ENCODE data around the gene CCDC59.

The CCDC59 gene, protein sequence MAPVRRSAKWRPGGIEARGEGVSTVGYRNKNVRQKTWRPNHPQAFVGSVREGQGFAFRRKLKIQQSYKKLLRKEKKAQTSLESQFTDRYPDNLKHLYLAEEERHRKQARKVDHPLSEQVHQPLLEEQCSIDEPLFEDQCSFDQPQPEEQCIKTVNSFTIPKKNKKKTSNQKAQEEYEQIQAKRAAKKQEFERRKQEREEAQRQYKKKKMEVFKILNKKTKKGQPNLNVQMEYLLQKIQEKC

DNA sequence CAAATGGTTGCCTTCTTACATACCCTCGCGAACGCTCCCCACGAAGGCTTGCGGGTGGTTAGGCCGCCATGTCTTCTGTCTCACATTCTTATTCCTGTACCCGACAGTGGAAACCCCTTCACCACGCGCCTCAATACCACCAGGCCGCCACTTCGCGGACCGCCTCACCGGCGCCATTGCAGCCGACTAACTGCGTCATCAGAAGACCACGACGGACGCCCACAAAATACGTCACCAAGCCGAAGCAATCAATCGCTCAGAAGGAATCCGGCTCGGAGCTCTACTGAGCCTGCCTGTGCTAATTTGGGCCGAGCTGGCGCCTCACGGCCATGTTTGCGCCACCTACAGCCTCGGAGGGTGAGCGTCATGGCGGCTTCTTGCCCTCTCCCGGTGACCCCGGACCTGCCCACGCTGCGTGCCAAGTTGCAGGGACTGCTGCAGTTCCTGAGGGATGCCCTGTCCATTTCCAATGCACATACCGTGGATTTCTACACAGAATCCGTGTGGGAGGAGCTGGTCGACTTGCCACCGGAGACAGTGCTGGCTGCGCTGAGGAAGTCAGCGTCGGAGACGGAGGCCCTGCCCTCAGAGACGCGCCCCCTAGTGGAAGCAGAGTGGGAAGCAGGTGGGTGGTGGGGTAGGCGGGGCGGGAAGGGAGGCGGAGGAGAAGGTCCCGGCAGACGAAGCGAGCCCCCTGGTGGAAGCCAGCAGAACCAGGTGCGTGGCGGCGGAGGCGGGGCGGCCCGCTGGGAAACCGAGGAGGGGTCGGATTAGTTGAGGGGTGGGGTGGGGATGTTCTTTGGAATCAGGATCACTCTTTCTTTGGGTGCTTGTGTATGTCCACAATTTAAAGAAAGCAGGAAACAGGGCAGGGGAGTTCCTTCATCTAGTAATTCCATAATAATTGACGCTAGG is at the start of gene CCDC59, which contains the start of gene METTL25:
Gene CCDC59 (minus strand): TSS at position 188 of the 915 bp plus-strand sequence. CDS start 11 bp downstream, at position 177.
Gene METTL25 (plus strand): TSS at position 330 of the 915 bp plus-strand sequence. CDS start 37 bp downstream, at position 367.
- Histone ChIP-seq H3K9me3 (no peaks in the 10 kb centered on the region; the same call in 1 of the 2 replicates), H3K9ac (peak within 1 kb of the TSS; percentile 95), H4K20me1 (peaks cover 6% of the 10 kb centered on the region; the same call in 1 of the 2 replicates), H3K4me2 (peak within 1 kb of the TSS; percentile 84), H3K4me3 (peak within 1 kb of the TSS; percentile 86), H3K27ac (peak within 1 kb of the TSS; percentile 98), H3K27me3 (no peaks in the 10 kb centered on the region), H3K36me3 (peaks cover 31% of the 10 kb centered on the region), H3K4me1 (peaks cover 27% of the 10 kb centered on the region)
- no peak for TF ChIP-seq Cebpa-rat (IDR thresholded peaks at IDR 0.05)

DNA sequence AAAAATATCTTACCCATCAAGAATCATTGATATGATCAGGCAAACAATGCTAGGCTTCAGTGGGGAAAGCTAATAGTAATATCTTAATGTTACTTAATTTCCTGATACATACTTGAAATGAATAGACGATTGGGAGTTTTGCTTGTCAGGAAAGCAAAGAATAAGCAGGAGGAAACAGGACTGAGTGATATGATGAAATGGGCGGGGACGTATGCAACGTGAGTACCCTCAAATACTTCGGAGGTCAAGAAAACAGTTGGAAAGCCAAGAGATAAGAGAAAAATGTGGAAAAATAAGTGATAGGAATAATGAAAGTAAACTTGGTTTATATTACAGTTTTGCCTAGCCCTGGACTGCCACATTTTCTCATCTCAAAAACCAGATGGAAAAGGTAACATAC is 49.3 kb upstream of the CCDC59 start:
- H4K20me1 ChIP-seq = no peaks in the 10 kb centered on the region
- H3K4me3 ChIP-seq = no peak overlapping the region
- H3K4me1 ChIP-seq = no peaks in the 10 kb centered on the region
- H3K9me3 ChIP-seq = no peaks in the 10 kb centered on the region
- no peaks in the 10 kb centered on the region for H3K27me3 ChIP-seq
- TF ChIP-seq Cebpa-rat (IDR thresholded peaks at IDR 0.05) = no peak
- H3K27ac ChIP-seq = no peak overlapping the region
- H3K4me2 ChIP-seq = no peak overlapping the region
- no peak overlapping the region for H3K9ac ChIP-seq
- H3K36me3 ChIP-seq = no peaks in the 10 kb centered on the region

DNA sequence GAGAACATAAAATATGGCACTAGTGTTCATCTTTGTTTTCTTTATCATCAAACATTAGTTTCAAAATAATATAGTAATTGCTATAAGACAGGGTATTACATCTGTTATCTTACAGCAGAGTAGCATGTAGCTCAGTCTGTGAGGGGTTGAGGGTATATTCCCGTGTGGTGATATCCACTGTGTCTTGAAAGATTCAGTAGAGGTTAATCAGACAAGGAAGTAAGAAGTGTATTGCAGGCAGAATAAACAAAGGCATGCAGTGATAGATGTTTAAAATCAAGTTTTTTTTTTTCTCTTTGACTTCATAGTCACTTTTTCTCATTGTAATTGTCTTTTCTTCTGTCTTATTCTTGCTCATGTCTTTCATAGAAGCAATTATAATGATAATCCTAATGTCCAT is 48.5 kb upstream of the CCDC59 start:
- no peak overlapping the region for H3K9ac ChIP-seq
- no peaks in the 10 kb centered on the region for H3K9me3 ChIP-seq
- no peak for TF ChIP-seq Cebpa-rat (IDR thresholded peaks at IDR 0.05)

DNA sequence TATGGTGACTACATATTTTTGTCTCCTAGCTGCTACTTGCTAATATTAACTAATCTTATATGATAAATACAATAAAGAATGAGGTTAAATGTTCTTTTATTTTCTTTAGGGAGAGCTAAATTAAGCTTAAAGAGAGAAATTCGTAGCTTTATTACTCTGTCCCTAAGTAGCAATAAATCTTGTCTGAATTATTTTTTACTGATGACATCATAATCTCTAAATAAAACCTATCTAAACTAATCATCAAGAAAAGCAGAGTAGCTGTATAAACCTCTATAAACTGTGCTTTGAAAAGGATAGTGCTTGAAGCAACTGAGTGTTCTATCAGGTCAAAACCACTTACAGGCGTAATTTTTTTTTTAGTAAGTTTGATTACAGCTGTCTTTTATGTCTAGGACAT is 42.6 kb upstream of the CCDC59 start:
- Histone ChIP-seq H3K9ac (no peak overlapping the region), H3K36me3 (no peaks in the 10 kb centered on the region), H3K27ac (no peak overlapping the region), H3K9me3 (no peaks in the 10 kb centered on the region), H3K4me2 (no peak overlapping the region), H3K4me3 (no peak overlapping the region), H4K20me1 (no peaks in the 10 kb centered on the region), H3K27me3 (no peaks in the 10 kb centered on the region), H3K4me1 (no peaks in the 10 kb centered on the region)
- no peak for TF ChIP-seq Cebpa-rat (IDR thresholded peaks at IDR 0.05)

More for the DNA sequence above, 48.5 kb upstream of the CCDC59 start:
- H3K36me3 ChIP-seq = no peaks in the 10 kb centered on the region
- no peaks in the 10 kb centered on the region for H4K20me1 ChIP-seq
- no peaks in the 10 kb centered on the region for H3K4me1 ChIP-seq
- H3K27ac ChIP-seq = no peak overlapping the region
- H3K27me3 ChIP-seq = no peaks in the 10 kb centered on the region
- H3K4me3 ChIP-seq = no peak overlapping the region
- H3K4me2 ChIP-seq = no peak overlapping the region

DNA sequence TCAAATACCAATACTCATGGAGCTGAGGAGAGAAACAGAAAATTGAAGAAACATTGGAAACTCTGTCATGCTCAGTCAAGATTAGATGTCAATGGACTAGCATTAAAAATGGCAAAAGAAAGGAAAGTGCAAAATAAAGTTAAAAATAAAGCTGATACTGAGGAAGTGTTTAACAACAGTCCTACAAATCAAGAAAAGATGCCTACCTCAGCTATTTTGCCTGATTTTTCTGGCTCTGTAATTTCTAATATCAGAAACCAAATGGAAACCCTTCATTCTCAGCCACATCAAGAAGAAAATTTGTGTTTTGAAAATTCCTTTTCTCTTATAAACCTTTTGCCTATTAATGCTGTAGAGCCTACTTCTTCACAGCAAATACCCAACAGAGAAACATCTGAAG is 40.7 kb upstream of the CCDC59 start:
- Histone ChIP-seq H3K4me2 (no peak overlapping the region), H3K9ac (no peak overlapping the region), H4K20me1 (no peaks in the 10 kb centered on the region), H3K9me3 (no peaks in the 10 kb centered on the region), H3K27me3 (no peaks in the 10 kb centered on the region), H3K36me3 (no peaks in the 10 kb centered on the region), H3K27ac (no peak overlapping the region), H3K4me3 (no peak overlapping the region), H3K4me1 (no peaks in the 10 kb centered on the region)
- TF ChIP-seq Cebpa-rat (IDR thresholded peaks at IDR 0.05) = no peak

DNA sequence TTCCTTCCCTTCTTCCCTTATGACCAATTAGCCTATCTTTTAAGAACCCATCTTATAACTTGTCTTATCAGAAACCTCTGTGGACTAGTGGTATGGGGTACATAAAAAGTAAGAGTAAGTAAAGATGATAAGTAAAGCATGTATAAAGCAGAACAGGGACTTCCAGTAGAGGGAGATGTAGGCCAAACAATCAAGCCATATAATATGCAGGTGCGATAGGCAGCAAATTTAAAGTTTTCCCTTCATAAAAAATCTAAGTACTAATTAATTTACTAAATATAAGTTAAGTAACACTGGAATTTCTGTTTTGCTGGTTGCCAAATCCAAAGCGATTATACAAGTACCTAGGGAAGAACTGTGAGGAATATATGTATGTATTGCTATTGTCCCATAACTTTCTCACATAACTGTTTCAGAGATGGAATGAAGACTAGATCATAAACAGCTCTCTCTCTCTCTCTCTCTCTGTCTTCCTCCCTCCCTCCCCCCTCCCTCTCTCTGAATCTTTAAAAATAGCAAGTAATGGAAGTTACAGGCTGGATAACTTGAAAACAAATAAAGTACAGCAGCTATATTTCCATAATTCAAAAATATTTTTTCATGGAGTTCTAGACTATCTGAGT is 25.9 kb upstream of the CCDC59 start:
- Histone ChIP-seq H3K4me2 (no peak overlapping the region), H3K4me3 (no peak overlapping the region)
- no peak for TF ChIP-seq Cebpa-rat (IDR thresholded peaks at IDR 0.05)

DNA sequence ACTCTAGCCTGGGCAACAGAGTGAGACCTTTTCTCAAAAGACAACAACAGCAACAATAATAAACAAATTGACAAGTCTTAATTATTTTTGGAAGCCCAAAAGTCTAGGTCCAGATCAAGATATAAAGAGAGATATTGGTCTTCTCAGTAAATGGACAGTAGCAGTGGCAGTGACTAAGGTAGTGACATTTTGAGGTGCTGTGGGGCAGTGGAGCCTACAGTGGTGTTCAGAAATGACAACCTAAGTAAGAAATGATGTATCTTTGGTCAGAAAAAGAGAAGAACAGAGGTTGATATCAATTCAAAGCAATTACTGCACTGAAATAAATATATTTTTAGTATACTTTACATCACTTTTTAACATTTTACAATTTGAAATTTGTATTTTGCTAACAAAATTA is 20.8 kb upstream of the CCDC59 start:
- Histone ChIP-seq H3K27me3 (no peaks in the 10 kb centered on the region), H3K27ac (no peak overlapping the region), H3K9ac (no peak overlapping the region), H3K4me2 (no peak overlapping the region), H4K20me1 (no peaks in the 10 kb centered on the region), H3K4me3 (no peak overlapping the region), H3K4me1 (no peaks in the 10 kb centered on the region), H3K36me3 (peaks cover 4% of the 10 kb centered on the region; the same call in 1 of the 2 replicates), H3K9me3 (peaks cover 6% of the 10 kb centered on the region)
- TF ChIP-seq Cebpa-rat (IDR thresholded peaks at IDR 0.05) = no peak

More for the DNA sequence above, 25.9 kb upstream of the CCDC59 start:
- Histone ChIP-seq H3K9me3 (no peaks in the 10 kb centered on the region), H3K9ac (no peak overlapping the region), H3K27me3 (no peaks in the 10 kb centered on the region), H3K4me1 (no peaks in the 10 kb centered on the region), H4K20me1 (no peaks in the 10 kb centered on the region), H3K36me3 (no peaks in the 10 kb centered on the region), H3K27ac (no peak overlapping the region)

DNA sequence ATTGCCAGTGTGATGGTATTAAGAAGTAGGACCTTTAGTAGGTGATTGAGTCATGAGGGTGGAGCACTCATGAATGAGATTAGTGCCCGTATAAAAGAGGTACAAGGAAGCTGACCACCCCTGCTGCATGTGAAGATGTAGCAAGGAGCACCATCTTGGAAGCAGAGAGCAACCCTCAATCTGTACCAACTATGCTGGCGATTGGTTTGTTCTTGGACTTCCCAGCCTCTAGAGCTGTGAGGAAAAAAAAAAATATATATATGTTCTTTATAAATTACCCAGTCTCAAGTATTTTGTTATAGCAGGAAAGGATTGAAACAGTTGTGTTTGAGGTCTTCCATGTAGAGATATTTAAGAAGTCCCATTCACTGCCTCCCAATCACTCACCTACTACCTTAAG is 17.0 kb upstream of the CCDC59 start:
- no peaks in the 10 kb centered on the region for H4K20me1 ChIP-seq
- no peaks in the 10 kb centered on the region for H3K27me3 ChIP-seq
- TF ChIP-seq Cebpa-rat (IDR thresholded peaks at IDR 0.05) = no peak
- H3K36me3 ChIP-seq = peaks cover 11% of the 10 kb centered on the region; the same call in 1 of the 2 replicates
- peaks cover 15% of the 10 kb centered on the region for H3K9me3 ChIP-seq
- no peak overlapping the region for H3K4me3 ChIP-seq
- H3K27ac ChIP-seq = no peak overlapping the region
- H3K4me1 ChIP-seq = no peaks in the 10 kb centered on the region
- H3K4me2 ChIP-seq = no peak overlapping the region
- no peak overlapping the region for H3K9ac ChIP-seq

DNA sequence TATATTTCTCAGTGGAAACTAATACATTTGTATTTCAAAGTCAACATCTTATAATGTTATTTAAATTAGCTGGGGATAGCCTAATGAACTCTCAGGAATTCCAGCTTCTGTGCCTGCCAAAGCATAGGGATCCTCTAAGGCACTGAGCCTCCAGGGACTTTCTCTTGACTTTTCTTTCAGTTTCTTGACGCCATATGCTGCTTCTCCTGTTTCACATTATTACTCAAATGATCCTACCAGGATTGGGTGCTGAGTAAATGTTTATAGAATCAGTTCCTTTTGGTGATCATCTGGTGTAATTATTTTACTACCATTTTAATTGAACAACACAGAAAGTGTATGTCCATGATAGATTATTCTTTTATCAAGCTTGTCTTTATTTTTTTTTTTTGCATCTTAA is 8.0 kb upstream of the CCDC59 start:
- H3K36me3 ChIP-seq = no peaks in the 10 kb centered on the region
- H3K9me3 ChIP-seq = peaks cover 12% of the 10 kb centered on the region
- H4K20me1 ChIP-seq = no peaks in the 10 kb centered on the region
- H3K27me3 ChIP-seq = no peaks in the 10 kb centered on the region
- no peak overlapping the region for H3K4me3 ChIP-seq
- no peak overlapping the region for H3K4me2 ChIP-seq
- no peaks in the 10 kb centered on the region for H3K4me1 ChIP-seq
- H3K9ac ChIP-seq = no peak overlapping the region
- H3K27ac ChIP-seq = no peak overlapping the region
- no peak for TF ChIP-seq Cebpa-rat (IDR thresholded peaks at IDR 0.05)
